NCI-H1417 (cell line): ENCODE results near the gene NR6A1.
A peak's percentile ranks its signal among the peaks of the same experiment; 100 is the strongest.

Experiments used
- DNase-seq, 3 experiments: peaks; one replicate each; lab custom pipeline; 2025; lab: John Stamatoyannopoulos, UW

The NR6A1 gene

GRCh38 chr9:124503713-124504529 is 267.2 kb downstream of the NR6A1 start:
- peak in 1 of 3 experiments; percentile 53 for DNase-seq

GRCh38 chr9:124502711-124503702 is 268.1 kb downstream of the NR6A1 start:
- DNase-seq = no peak

GRCh38 chr9:124501771-124502320 is 269.3 kb downstream of the NR6A1 start:
- DNase-seq = no peak

- no peak for DNase-seq
Observed at GRCh38 chr9:124500796-124501611, 270.1 kb downstream of the NR6A1 start.

- DNase-seq = no peak
Observed at GRCh38 chr9:124500028-124500795, 270.9 kb downstream of the NR6A1 start.

- no peak for DNase-seq
Observed at GRCh38 chr9:124499216-124499615, 271.9 kb downstream of the NR6A1 start.

DNA sequence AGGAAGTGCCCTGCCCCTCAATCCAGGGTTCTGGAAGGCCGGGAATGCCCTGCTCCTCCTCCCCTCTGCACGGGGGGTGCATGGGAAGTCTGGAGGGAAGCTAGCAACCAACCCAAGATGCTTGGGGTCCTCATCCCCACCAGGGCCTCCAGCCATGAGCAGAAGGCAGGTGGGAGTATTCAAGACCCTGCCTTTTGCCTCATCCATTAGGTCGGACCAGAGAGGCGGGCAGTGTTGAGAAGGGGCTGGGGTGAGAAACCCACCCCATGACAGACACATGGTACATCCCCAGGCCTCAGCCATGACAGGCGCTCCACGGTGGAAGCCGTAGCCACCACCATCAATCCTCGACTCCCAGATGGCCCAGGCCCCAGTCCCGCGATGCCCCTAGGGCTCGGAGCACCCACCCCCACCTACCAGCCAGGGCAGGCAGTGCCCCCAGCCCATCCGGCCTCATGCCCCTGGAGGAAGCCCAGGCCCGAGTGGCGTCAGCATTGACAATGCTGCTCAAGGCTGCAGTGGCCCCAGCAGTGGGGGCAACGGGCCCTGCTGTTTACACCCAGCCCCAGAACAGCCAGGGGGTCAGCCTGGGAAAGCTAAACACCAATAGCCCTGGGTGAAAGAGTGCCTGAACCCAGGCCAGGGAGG is 272.5 kb downstream of the NR6A1 start:
- DNase-seq = no peak

GRCh38 chr9:124498040-124498439 is 273.1 kb downstream of the NR6A1 start:
- no peak for DNase-seq

GRCh38 chr9:124497441-124497840 is 273.7 kb downstream of the NR6A1 start:
- no peak for DNase-seq

GRCh38 chr9:124496463-124496862 is 274.6 kb downstream of the NR6A1 start:
- no peak for DNase-seq

GRCh38 chr9:124496075-124496449 is 275.0 kb downstream of the NR6A1 start:
- DNase-seq = no peak

- DNase-seq = no peak
Observed at GRCh38 chr9:124495126-124496074, 275.7 kb downstream of the NR6A1 start.

DNA sequence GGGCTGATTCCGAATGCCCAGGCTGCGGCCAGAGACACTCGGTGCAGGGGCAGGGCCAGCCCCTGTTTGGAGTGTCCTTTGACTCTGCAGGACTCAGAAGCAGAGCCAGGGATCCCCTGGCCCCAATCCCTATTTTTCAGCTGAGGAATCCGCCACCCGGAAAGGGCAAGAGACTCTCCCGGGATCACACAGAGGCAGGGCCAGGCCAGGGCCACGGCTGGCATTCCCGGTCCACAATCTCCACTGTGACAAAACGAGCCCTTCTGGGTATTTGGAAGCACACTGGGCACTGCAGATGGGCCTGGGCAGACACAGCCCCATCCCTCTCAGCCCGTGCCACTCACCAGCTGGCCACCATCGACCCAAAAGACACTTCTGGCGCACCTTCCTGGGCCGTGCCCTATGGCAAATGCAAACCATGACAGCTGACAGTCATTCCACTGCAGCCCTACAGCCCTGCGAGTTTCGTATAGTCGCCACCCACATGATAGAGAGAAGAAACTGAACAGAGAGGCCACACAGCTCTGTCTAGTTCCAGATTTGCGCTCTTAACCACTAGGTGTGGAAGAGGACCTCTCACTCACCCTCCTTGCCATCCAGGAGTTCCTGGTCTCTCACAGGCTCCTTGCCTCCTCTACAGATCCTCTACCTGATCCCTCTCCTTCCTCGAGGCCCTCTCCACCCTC is 277.2 kb downstream of the NR6A1 start:
- DNase-seq = no peak

DNA sequence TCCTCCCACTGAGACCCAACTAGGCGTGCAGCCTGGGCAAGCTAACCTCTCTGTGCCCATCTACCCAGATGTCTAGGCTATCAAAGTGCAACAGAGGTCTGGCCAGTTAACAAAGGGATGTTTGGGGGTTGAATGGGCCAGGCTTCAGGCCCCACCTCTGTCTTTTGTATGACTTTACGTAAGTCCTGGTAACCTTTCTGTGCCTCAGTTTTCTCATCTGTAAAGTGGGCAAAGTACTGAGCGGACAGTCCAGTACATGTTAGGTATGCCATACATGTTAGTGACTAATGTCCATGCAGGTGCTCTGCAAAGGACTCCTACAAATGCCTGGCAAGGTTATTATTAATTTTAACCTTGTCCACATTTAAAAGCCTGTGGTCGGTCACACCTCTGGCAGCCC is 277.9 kb downstream of the NR6A1 start:
- no peak for DNase-seq

DNA sequence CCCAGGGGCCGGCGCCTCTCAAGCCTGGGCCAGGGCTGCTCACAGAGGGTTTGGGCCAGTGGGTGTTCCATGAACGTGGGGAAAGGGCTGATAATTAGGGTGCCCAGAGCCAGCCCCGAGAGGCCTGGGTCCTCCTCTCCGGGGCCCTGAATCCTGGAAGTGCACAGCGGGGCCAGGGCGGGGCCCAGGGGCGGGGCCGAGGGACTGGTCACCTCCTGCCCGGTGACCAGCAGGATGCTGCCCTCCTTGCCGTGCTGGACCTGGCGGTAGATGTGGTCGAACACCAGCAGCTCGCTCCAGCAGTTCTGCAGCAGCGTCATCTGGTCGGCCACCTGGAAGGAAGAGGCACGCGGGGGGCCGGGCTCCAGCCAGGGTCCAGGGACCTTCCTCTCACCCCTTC is 278.3 kb downstream of the NR6A1 start:
- DNase-seq = no peak

- DNase-seq = no peak
Observed at GRCh38 chr9:124491049-124491975, 279.8 kb downstream of the NR6A1 start.

- DNase-seq = no peak
Observed at GRCh38 chr9:124490004-124490403, 281.1 kb downstream of the NR6A1 start.

DNA sequence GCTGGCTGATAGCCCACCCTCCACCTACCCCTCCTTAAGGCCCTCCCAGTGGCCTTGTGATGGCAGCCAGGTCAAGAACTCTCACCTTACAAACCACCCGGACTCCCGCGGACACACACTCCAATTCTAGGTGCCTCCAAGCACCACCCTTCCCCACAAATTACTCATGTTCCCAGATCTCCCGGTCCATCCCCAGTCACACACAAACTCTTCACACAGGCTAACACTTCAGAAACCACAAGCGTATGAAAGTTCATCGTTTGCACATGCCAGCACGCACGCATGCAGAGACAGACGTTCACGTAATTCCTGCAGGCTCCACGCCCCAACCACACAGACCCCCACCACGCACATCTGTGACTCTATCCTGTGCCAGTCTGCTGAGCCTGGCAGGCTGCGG is 281.9 kb downstream of the NR6A1 start:
- no peak for DNase-seq
